Hepatocyte (in vitro differentiated cells): ENCODE measurements around the gene EXOC3L4. TPM values are rescaled to one million over a fixed set of nuclear protein-coding genes. Genes with fewer than 3 reads are reported as not detected.

ENCODE experiments used
- DNase-seq: peaks from one replicate; pipeline ENCODE4 v3.0.0-alpha.2; 2016; ENCODE audit warnings: low spot score
- H2AFZ ChIP-seq: fragments of 200-600 bp; sonication (generic); 2 replicates; pipeline ENCODE4 v1.6.0; 2016; ENCODE audit warnings: antibody characterized with exemption, mild to moderate bottlenecking
- H3K27ac ChIP-seq: fragments of 200-600 bp; sonication (generic); 2 replicates; pipeline ENCODE4 v1.5.1; 2016; ENCODE audit warnings: mild to moderate bottlenecking
- H3K27me3 ChIP-seq: fragments of 200-600 bp; sonication (generic); 2 replicates; pipeline ENCODE4 v1.6.1; 2016
- H3K36me3 ChIP-seq: fragments of 200-600 bp; sonication (generic); replicated peaks from 2 replicates; pipeline ENCODE4 v1.5.1; 2016; ENCODE audit warnings: low read depth; ENCODE audit not compliant: insufficient read depth
- H3K4me1 ChIP-seq: fragments of 200-600 bp; sonication (generic); 2 replicates; pipeline ENCODE4 v1.5.1; 2016; ENCODE audit warnings: mild to moderate bottlenecking, moderate library complexity; ENCODE audit not compliant: insufficient read depth
- H3K4me2 ChIP-seq: fragments of 200-600 bp; sonication (generic); 2 replicates; pipeline ENCODE4 v1.6.0; 2016
- H3K4me3 ChIP-seq: fragments of 200-600 bp; sonication (generic); 2 replicates; pipeline ENCODE4 v1.5.1; 2016; ENCODE audit warnings: mild to moderate bottlenecking
- H3K79me2 ChIP-seq: fragments of 200-600 bp; sonication (generic); 2 replicates; pipeline ENCODE4 v1.6.0; 2017; ENCODE audit warnings: mild to moderate bottlenecking
- H3K9me2 ChIP-seq: fragments of 200-600 bp; sonication (generic); replicated peaks from 2 replicates; pipeline ENCODE4 v1.6.0; 2017; ENCODE audit warnings: mild to moderate bottlenecking; ENCODE audit not compliant: insufficient read depth
- H3K9me3 ChIP-seq: fragments of 200-600 bp; sonication (generic); 2 replicates; pipeline ENCODE4 v1.5.1; 2016; ENCODE audit warnings: low read depth, mild to moderate bottlenecking
- H4K20me1 ChIP-seq: fragments of 200-600 bp; sonication (generic); 2 replicates; pipeline ENCODE4 v1.6.0; 2016; ENCODE audit warnings: mild to moderate bottlenecking; ENCODE audit not compliant: insufficient read depth, poor library complexity, severe bottlenecking
- EZH2 ChIP-seq: fragments of 200-600 bp; sonication (generic); IDR thresholded peaks from 2 replicates; pipeline ENCODE4 v1.6.1; 2016; ENCODE audit warnings: antibody characterized with exemption, mild to moderate bottlenecking, borderline replicate concordance
- EZH2phosphoT487 ChIP-seq: fragments of 200-600 bp; sonication (generic); IDR thresholded peaks from one replicate; pipeline ENCODE4 v1.6.1; 2018; ENCODE audit warnings: antibody characterized with exemption, mild to moderate bottlenecking, low read depth, moderate library complexity; ENCODE audit not compliant: unreplicated experiment, severe bottlenecking
- WGBS: methylation state at CpG from one replicate; pipeline ENCODE4 v1.1.6; 2016; ENCODE audit warnings: low lambda C conversion rate; ENCODE audit errors: missing lambda C conversion rate; 5-methylcytosine and 5-hydroxymethylcytosine counted together
- polyA plus RNA-seq: library from polyadenylated mRNA; unstranded; fragments of >200 nt; fragmentation: Nextera tagmentation; extraction: Ambion mirVana; gene quantifications from 2 replicates; pipeline ENCODE4 v1.2.1, GENCODE V29; 2016
- total RNA-seq: library from RNA; depleted of rRNA; stranded (reverse); fragments of >200 nt; gene quantifications from 2 replicates; pipeline ENCODE4 v1.2.3, GENCODE V29; 2014
- TF ChIP-seq, protein P1 (sequence below): fragments of 200-600 bp; sonication (generic); IDR thresholded peaks from 2 replicates; pipeline ENCODE4 v1.5.1; 2016; ENCODE audit warnings: antibody characterized with exemption, mild to moderate bottlenecking; ENCODE audit not compliant: poor library complexity

Gene EXOC3L4
- total and polyA plus RNA-seq, 2 experiments from 2014 or later, result 35.3 to 40.3 TPM

DNA sequence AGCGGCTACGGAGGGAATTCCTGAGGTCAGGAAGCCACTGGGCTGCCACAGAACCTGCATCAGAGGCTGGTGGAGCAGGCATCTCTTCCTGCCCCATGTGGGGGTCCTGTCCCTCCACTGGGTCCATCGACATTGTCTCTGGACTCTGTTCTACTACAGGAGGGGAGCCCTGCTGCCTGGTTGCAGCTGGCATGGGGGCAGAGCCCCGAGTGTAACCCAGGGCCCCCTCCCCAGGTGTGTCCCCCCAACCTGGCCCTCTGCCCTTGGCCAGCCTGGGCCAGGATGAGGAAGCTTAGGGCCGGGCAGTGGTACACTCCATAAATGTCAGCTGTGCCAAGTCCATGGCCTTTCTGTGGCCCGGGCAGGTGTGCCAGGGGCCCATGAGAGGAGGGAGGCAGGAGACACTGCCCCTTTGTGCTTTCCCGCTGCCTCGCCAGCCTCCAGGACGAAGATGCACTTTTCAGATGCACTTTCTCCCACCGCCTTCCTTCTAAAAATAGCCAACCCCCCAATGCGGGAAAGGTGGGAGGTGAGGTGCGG, 4.0 kb upstream of the EXOC3L4 start:
- Histone ChIP-seq H3K27me3 (peaks cover under 1% of the 10 kb centered on the region), H3K9me2 (no peaks in the 10 kb centered on the region), H2AFZ (no peak overlapping the region), H3K79me2 (no peaks in the 10 kb centered on the region), H4K20me1 (no peaks in the 10 kb centered on the region), H3K4me1 (peaks cover 14% of the 10 kb centered on the region), H3K4me2 (no peak overlapping the region), H3K27ac (no peak overlapping the region), H3K9me3 (no peaks in the 10 kb centered on the region), H3K4me3 (no peak overlapping the region), H3K36me3 (no peaks in the 10 kb centered on the region)
- 93% methylated on average over 11 of the region's 12 CpGs for WGBS
- DNase-seq, result no peak
- no peak for TF ChIP-seq EZH2phosphoT487
- no peak for TF ChIP-seq EZH2
- TF ChIP-seq, protein P1, sequence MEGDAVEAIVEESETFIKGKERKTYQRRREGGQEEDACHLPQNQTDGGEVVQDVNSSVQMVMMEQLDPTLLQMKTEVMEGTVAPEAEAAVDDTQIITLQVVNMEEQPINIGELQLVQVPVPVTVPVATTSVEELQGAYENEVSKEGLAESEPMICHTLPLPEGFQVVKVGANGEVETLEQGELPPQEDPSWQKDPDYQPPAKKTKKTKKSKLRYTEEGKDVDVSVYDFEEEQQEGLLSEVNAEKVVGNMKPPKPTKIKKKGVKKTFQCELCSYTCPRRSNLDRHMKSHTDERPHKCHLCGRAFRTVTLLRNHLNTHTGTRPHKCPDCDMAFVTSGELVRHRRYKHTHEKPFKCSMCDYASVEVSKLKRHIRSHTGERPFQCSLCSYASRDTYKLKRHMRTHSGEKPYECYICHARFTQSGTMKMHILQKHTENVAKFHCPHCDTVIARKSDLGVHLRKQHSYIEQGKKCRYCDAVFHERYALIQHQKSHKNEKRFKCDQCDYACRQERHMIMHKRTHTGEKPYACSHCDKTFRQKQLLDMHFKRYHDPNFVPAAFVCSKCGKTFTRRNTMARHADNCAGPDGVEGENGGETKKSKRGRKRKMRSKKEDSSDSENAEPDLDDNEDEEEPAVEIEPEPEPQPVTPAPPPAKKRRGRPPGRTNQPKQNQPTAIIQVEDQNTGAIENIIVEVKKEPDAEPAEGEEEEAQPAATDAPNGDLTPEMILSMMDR, result no peak

DNA sequence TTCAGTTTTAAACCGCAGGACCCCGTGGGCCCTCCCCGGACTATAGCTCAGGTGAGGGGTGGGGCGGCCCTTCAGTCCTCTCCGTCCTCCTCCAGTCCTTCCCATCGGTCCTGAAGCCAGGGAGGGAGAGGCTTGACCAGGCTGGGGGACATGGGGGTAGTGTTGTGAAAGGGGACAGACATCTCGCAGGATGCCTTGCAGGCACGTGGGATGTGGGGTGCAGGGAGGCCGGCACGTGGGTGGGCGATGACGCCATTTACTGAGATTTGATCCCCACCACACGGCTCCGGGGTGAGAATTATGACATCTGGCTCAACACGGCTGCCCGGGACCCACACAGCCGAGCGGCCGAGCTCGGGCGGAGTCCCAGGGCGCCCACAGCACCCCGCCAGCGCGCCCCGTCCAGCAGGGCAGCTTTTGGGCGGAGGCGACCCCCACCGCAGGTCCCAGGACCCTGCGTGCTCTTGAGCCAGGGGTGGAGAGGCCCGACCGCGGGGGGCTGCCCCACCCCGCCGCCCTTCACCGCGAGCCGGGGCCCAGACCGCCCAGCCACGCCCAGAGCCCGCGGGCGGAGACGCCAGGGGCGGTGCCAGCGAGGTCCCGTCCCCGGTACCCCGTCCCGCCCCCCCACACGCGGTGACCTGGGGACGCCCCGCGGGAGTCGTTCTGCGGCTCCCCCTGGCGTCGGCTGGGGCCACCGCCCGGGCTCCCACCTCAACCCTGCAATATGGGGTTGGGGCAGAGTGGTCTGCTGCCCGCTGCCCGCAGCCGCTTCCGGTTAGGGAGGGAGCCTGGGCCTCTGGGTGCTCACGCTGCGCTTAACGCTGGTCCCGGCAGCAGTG, 3.3 kb upstream of the EXOC3L4 start:
- no peaks in the 10 kb centered on the region for H4K20me1 ChIP-seq

DNA sequence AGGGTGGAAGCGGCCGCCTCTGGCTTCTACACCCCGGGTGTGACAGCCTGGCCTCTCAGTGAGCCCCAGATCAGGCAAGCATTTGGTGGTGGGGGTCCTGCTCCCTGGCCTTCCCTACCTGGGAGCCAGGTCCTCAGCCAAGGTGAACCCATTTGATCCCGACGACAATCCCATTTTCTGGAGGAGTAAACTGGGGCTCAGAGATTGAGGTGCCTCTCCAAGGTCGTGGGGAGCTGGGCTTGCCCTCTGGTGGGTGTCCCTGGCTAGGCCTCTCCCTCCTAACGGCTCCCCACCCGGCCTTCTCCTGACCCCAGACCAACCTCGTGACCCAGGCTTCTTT, 2.7 kb upstream of the EXOC3L4 start:
- TF ChIP-seq, protein P1, result no peak
- no peak for TF ChIP-seq EZH2phosphoT487
- no peak for TF ChIP-seq EZH2
- no peaks in the 10 kb centered on the region for H4K20me1 ChIP-seq
- H3K9me2 ChIP-seq, result no peaks in the 10 kb centered on the region
- no peaks in the 10 kb centered on the region for H3K9me3 ChIP-seq
- no peak overlapping the region for H3K27ac ChIP-seq
- H3K4me2 ChIP-seq, result peak overlapping the region; percentile 93
- no peak overlapping the region for H3K4me3 ChIP-seq
- peaks cover 14% of the 10 kb centered on the region for H3K4me1 ChIP-seq
- WGBS, result 53% methylated on average over 9 of the region's 9 CpGs
- H2AFZ ChIP-seq, result peak overlapping the region; percentile 43
- no peaks in the 10 kb centered on the region for H3K79me2 ChIP-seq
- H3K27me3 ChIP-seq, result no peaks in the 10 kb centered on the region
- H3K36me3 ChIP-seq, result no peaks in the 10 kb centered on the region
- DNase-seq, result no peak

More for the DNA sequence above, 3.3 kb upstream of the EXOC3L4 start:
- Histone ChIP-seq H3K36me3 (no peaks in the 10 kb centered on the region), H2AFZ (peak overlapping the region; percentile 43), H3K9me2 (no peaks in the 10 kb centered on the region), H3K9me3 (no peaks in the 10 kb centered on the region), H3K27me3 (no peaks in the 10 kb centered on the region), H3K4me1 (peaks cover 14% of the 10 kb centered on the region), H3K4me2 (peak overlapping the region; percentile 93), H3K79me2 (no peaks in the 10 kb centered on the region), H3K4me3 (no peak overlapping the region), H3K27ac (no peak overlapping the region)
- 22% methylated on average over 38 of the region's 69 CpGs for WGBS
- DNase-seq, result peak; percentile 83
- no peak for TF ChIP-seq EZH2phosphoT487
- TF ChIP-seq, protein P1, result peak; percentile 54
- no peak for TF ChIP-seq EZH2
